Measurements from ENCODE around the gene PLCL1.

DNA sequence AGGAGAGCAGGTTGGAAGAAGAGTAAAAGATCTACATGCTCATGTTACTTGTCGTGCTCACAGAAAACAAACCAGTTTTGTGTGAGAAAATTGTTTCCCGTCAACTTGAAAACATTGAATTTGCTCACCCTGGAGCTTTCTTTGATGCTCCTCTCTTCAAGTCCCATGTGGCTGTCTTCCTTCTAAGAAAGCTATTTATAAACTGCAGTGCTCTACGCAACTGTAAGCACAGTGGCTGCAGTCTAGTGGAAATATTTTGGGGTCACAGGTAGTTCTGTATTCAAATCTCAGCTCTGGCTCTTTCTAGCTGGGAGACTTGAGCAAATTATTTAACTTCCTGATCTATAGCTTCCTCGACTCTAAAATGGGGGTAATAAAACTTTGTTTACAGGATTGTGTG is 211.8 kb downstream of the PLCL1 start:
- TF ChIP-seq ZFP3 (CRISPR knock-in tag; IDR thresholded peaks at IDR 0.05) (no peak), PPARA (CRISPR knock-in tag; IDR thresholded peaks at IDR 0.05; ENCODE audit: borderline replicate concordance) (no peak)

Data from SK-N-SH treated with all-trans-retinoic acid at 6 μM for 48 hours (cell line).